ENCODE results near the gene KLHL18. TPM values are rescaled to one million over a fixed set of nuclear protein-coding genes. Genes with fewer than 3 reads are reported as not detected.

KLHL18 gene
- total RNA-seq, result 10 to 100 TPM; 10.4 to 18.1 (median 16.5) TPM

GRCh38 chr3:47282424-47283192 lies at the start of gene KLHL18, which contains the start of gene KIF9:
TSS of gene KLHL18 (plus strand) at chr3:47282944. CDS start at chr3:47282966, 22 bp downstream.
TSS of gene KIF9 (minus strand) at chr3:47282799. CDS start at chr3:47277374, 5,425 bp downstream.
- peak within 1 kb of the TSS; percentile 68 to 91 (median 82) for H3K4me3 ChIP-seq
- no peaks in the 10 kb centered on the region for H3K27me3 ChIP-seq
- intact Hi-C loops (cut with DNase I), result loop anchor here (5.0 kb wide), 1 partner anchor 120 kb away; the partner anchor contains the start of gene SETD2
- WGBS, result 0% methylated on average over 34 of the region's 82 CpGs
- peak within 1 kb of the TSS; percentile 89 to 95 (median 94) for H3K27ac ChIP-seq (replicated peaks in 1 of 4)
- H3K4me1 ChIP-seq, result peaks cover 42 to 63% (median 54%) of the 10 kb centered on the region in 4 donors
- DNase-seq (ENCODE audit: extremely low spot score), result peak; percentile 98
- peak; percentile 82 to 90 for TF ChIP-seq POLR2AphosphoS5 (IDR thresholded peaks at IDR 0.05)
- TF ChIP-seq EP300 (IDR thresholded peaks at IDR 0.05), result peak; percentile 19
- no peak for TF ChIP-seq POLR2A (IDR thresholded peaks at IDR 0.05; ENCODE audit: low read depth)
- peak in 2 of 3 experiments; percentile 16 to 19 for TF ChIP-seq CTCF (IDR thresholded peaks at IDR 0.05)
- H3K9me3 ChIP-seq, result no peaks in the 10 kb centered on the region
- H3K36me3 ChIP-seq, result peaks cover 0 to 10% (median 4%) of the 10 kb centered on the region in 4 donors

- no peaks in the 10 kb centered on the region for H3K9me3 ChIP-seq
- no peak overlapping the region for H3K27ac ChIP-seq (replicated peaks in 1 of 4)
- no peak for DNase-seq (ENCODE audit: extremely low spot score)
- 94% methylated on average over 3 of the region's 3 CpGs for WGBS
- H3K36me3 ChIP-seq, result peaks cover 0 to 6% (median 0%) of the 10 kb centered on the region in 4 donors
- intact Hi-C loops (cut with DNase I), result no loop called here
- H3K27me3 ChIP-seq, result no peaks in the 10 kb centered on the region
- no peaks in the 10 kb centered on the region for H3K4me1 ChIP-seq
- no peak for TF ChIP-seq POLR2AphosphoS5 (IDR thresholded peaks at IDR 0.05)
- TF ChIP-seq CTCF (IDR thresholded peaks at IDR 0.05), result no peak
- TF ChIP-seq POLR2A (IDR thresholded peaks at IDR 0.05; ENCODE audit: low read depth), result no peak
- no peak for TF ChIP-seq EP300 (IDR thresholded peaks at IDR 0.05)
- H3K4me3 ChIP-seq, result no peak overlapping the region
Measured at GRCh38 chr3:47238017-47238416, 44.7 kb upstream of the KLHL18 start.

GRCh38 chr3:47239929-47240328 lies 42.8 kb upstream of the KLHL18 start:
- Histone ChIP-seq H3K27ac (replicated peaks in 1 of 4) (no peak overlapping the region), H3K36me3 (peaks cover 0 to 13% (median 0%) of the 10 kb centered on the region in 4 donors), H3K27me3 (no peaks in the 10 kb centered on the region), H3K4me1 (no peaks in the 10 kb centered on the region), H3K9me3 (no peaks in the 10 kb centered on the region), H3K4me3 (no peak overlapping the region)
- TF ChIP-seq CTCF (IDR thresholded peaks at IDR 0.05) (no peak), POLR2AphosphoS5 (IDR thresholded peaks at IDR 0.05) (no peak), POLR2A (IDR thresholded peaks at IDR 0.05; ENCODE audit: low read depth) (no peak), EP300 (IDR thresholded peaks at IDR 0.05) (no peak)
- no CpG with 5 or more reads among the region's 6 CpGs for WGBS
- intact Hi-C loops (cut with DNase I), result no loop called here
- no peak for DNase-seq (ENCODE audit: extremely low spot score)

- 87% methylated on average over 7 of the region's 9 CpGs for WGBS
- no peaks in the 10 kb centered on the region for H3K27me3 ChIP-seq
Measured at GRCh38 chr3:47243419-47244147, 39.2 kb upstream of the KLHL18 start.

More at GRCh38 chr3:47243419-47244147, 39.2 kb upstream of the KLHL18 start:
- H3K4me1 ChIP-seq, result no peaks in the 10 kb centered on the region
- no peak for TF ChIP-seq POLR2AphosphoS5 (IDR thresholded peaks at IDR 0.05)
- TF ChIP-seq EP300 (IDR thresholded peaks at IDR 0.05), result no peak
- TF ChIP-seq POLR2A (IDR thresholded peaks at IDR 0.05; ENCODE audit: low read depth), result no peak
- TF ChIP-seq CTCF (IDR thresholded peaks at IDR 0.05), result no peak
- H3K9me3 ChIP-seq, result no peaks in the 10 kb centered on the region
- no peak overlapping the region for H3K27ac ChIP-seq (replicated peaks in 1 of 4)
- H3K36me3 ChIP-seq, result peaks cover 0 to 9% (median 0%) of the 10 kb centered on the region in 4 donors
- H3K4me3 ChIP-seq, result no peak overlapping the region
- no peak for DNase-seq (ENCODE audit: extremely low spot score)
- intact Hi-C loops (cut with DNase I), result no loop called here

Data from esophagus muscularis mucosa (tissue), 4 donors.